NT2/D1 (cell line): ENCODE data around the gene PEDS1.

Source experiments
- SUZ12 ChIP-seq: IDR thresholded peaks from 2 replicates; pipeline ENCODE4 v1.6.1; 2011; ENCODE audit not compliant: insufficient read length, insufficient read depth; ENCODE audit errors: extremely low read depth
- YY1 ChIP-seq: IDR thresholded peaks from 2 replicates; pipeline ENCODE4 v1.6.1; 2011; ENCODE audit not compliant: insufficient read length, insufficient read depth
- ZNF274 ChIP-seq: IDR thresholded peaks from 2 replicates; pipeline ENCODE4 v1.6.1; 2011; ENCODE audit warnings: mild to moderate bottlenecking, low read depth, low read length

DNA sequence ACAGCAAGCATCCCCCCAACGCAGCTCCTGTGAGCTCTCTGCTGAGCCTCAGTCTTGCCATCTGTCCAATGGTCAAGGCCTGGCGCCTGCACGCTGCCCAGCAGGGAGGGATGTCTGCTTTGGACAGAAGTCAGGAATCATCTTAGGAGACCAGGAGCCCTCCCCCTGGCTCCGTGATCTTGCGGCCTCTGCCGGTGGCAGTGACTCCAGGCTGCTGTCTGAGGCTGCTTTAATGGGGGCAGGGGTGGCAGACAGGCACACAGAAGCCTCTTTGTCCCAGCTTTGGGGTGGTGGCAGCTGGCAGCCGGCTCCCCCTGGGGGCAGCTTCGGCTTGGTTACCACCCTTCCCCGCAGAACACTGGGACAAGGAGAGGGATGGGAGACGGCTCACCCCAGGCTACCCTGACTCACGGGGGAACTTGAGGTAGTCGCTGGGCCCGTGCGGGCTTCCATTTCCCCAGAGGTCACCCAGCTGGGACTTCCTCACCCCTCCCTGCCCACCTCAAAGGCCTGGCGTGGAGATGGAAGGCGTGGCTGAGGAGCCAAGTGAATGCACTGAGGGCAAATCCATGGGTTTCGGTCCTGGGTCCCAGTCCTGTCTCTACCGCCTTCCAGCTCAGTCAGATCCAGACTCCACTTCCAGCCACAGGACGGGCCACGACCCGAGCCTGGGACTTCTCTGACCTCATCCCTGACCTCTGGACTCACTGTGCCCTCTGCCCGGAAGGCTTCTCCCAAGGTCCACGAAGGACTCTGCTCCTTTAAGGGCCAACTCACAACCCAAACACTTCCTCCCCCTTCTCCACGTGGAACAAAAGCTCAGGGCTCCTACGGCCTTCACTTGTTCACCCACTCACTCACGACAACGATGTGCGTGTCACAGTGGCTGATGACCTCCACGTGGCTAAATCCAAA is 14.8 kb downstream of the PEDS1 start:
- TF ChIP-seq ZNF274 (no peak), SUZ12 (no peak), YY1 (no peak)
